Measurements from ENCODE around the gene RNF41.
"Not testable (repeated sequence)": the region's sequence is repeated elsewhere in the genome, so short reads cannot be mapped to it uniquely, and the experiment has no call there.

The RNF41 gene

GRCh38 chr12:56206452-56207166, 15.1 kb downstream of the RNF41 start:
- no peak for DNase-seq

- no peak for DNase-seq
These were observed 16.3 kb downstream of the RNF41 start for GRCh38 chr12:56205445-56205844.

GRCh38 chr12:56204275-56204674, 17.4 kb downstream of the RNF41 start:
- DNase-seq = no peak

GRCh38 chr12:56202838-56203237, 18.9 kb downstream of the RNF41 start:
- no peak for DNase-seq

GRCh38 chr12:56202366-56202765, 19.4 kb downstream of the RNF41 start:
- no peak for DNase-seq

GRCh38 chr12:56198836-56199235, 22.9 kb downstream of the RNF41 start:
- no peak for DNase-seq

- DNase-seq = no peak
These were observed 23.6 kb downstream of the RNF41 start for GRCh38 chr12:56197921-56198635.

- not testable (repeated sequence) for DNase-seq
These were observed 24.7 kb downstream of the RNF41 start for GRCh38 chr12:56196818-56197550.

GRCh38 chr12:56193025-56193578, 28.6 kb downstream of the RNF41 start:
- DNase-seq = no peak

- no peak for DNase-seq
These were observed 29.1 kb downstream of the RNF41 start for GRCh38 chr12:56192582-56192981.

GRCh38 chr12:56190695-56191155, 31.0 kb downstream of the RNF41 start:
- no peak for DNase-seq

GRCh38 chr12:56189918-56190694, 31.6 kb downstream of the RNF41 start:
- DNase-seq = peak; percentile 23

GRCh38 chr12:56189099-56189917, 32.4 kb downstream of the RNF41 start, which contains the start of gene SMARCC2:
TSS of gene SMARCC2 (minus strand) at chr12:56189483. CDS start at chr12:56189461, 22 bp downstream.
- DNase-seq = peak; percentile 26

- DNase-seq = no peak
These were observed 33.0 kb downstream of the RNF41 start for GRCh38 chr12:56188778-56189098.

GRCh38 chr12:56188131-56188777, 33.5 kb downstream of the RNF41 start:
- DNase-seq = no peak

GRCh38 chr12:56186957-56187356, 34.8 kb downstream of the RNF41 start:
- no peak for DNase-seq

- DNase-seq = no peak
These were observed 43.4 kb downstream of the RNF41 start for GRCh38 chr12:56178347-56178746.

- DNase-seq = no peak
These were observed 48.9 kb downstream of the RNF41 start for GRCh38 chr12:56172839-56173238.

- no peak for DNase-seq
These were observed 52.4 kb downstream of the RNF41 start for GRCh38 chr12:56169229-56169759.

- DNase-seq = no peak
These were observed 56.4 kb downstream of the RNF41 start for GRCh38 chr12:56165369-56165768.

- no peak for DNase-seq
These were observed 57.4 kb downstream of the RNF41 start for GRCh38 chr12:56164345-56164729.
